Measurements from ENCODE around the gene BCL11B. TPM values are rescaled to one million over a fixed set of nuclear protein-coding genes. Genes with fewer than 3 reads are reported as not detected.

Gene BCL11B
- total RNA-seq, 1 donor from 2014 or later = 48.2 TPM

DNA sequence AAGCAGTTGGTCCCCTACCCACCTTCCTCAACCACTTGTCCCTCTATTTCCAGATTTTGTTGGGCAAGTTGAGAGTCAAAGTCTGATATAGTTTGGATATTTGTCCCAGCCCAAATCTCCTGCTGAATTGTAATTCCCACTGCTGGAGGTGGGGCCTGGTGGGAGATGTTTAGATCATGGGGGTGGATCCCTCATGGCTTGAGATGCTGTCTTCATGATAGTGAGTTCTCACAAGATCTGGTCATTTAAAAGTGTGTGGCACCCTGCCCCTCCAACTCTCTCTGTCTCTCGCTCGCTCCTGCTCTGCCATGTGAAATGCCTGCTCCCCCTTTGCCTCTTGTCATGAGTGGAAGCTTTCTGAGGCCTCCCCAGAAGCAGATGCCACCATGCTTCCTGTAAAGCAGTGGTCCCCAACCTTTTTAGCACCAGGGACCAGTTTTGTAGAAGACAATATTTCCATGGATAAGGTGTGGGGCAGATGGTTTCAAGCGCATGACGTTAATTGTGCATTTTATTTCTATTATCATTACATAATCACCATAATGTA, 37.3 kb upstream of the BCL11B start:
- no peak overlapping the region for H3K27ac Mint-ChIP-seq
- intact Hi-C loops (cut with micrococcal nuclease) = no loop called here
- peaks cover 1% of the 10 kb centered on the region for H3K9me3 Mint-ChIP-seq
- no peaks in the 10 kb centered on the region for H3K4me1 Mint-ChIP-seq
- H3K27me3 Mint-ChIP-seq = peaks cover 33% of the 10 kb centered on the region
- H3K4me3 Mint-ChIP-seq = no peak overlapping the region
- DNase-seq = peak; percentile 51
- H3K36me3 Mint-ChIP-seq (ENCODE audit: low read depth) = no peaks in the 10 kb centered on the region

DNA sequence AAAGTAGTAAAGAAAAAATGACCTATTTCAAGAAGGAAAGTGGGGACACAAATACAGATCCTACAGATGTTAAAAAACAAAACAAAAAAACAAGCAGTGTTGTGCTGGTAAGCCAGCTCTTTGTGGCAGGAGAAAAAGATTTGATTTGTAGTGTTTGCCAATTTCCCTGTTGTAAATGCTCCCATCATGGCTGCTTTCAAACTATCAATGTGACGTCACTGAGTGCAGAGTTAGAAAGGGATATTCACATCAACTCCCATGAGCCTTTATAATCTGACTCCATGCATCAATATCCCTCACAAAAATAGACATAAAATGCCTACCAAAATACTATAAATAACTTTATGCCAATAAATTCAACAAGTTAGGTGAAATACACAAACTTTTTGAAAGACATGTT, 32.2 kb upstream of the BCL11B start:
- intact Hi-C loops (cut with micrococcal nuclease) = no loop called here
- Mint-ChIP-seq H3K27me3 (peaks cover 40% of the 10 kb centered on the region), H3K36me3 (ENCODE audit: low read depth) (no peaks in the 10 kb centered on the region), H3K4me1 (no peaks in the 10 kb centered on the region), H3K27ac (no peak overlapping the region), H3K9me3 (peaks cover 9% of the 10 kb centered on the region), H3K4me3 (no peak overlapping the region)
- no peak for DNase-seq

DNA sequence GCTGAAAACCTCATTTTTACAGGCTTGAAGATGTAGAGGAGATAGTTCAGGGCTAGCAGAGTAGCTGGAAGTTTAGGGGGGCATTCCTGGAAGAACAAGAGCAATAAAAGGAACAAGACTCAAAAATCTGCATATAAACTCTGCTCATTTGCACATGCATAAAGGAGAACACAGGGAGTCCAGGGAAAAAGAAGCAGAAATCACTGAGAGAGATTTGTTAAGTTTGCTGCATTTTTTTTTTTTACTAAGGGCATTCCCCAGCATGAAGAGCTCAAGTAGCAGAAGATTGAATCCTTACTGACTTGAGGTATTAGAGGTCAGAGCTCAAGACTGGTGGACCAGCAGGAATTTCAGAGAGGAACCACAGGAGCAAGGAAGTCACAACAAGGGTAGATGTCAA, 28.2 kb upstream of the BCL11B start:
- Mint-ChIP-seq H3K36me3 (ENCODE audit: low read depth) (peaks cover 4% of the 10 kb centered on the region), H3K4me3 (no peak overlapping the region), H3K27me3 (peaks cover 32% of the 10 kb centered on the region), H3K9me3 (peaks cover 17% of the 10 kb centered on the region), H3K27ac (no peak overlapping the region), H3K4me1 (no peaks in the 10 kb centered on the region)
- intact Hi-C loops (cut with micrococcal nuclease) = no loop called here
- no peak for DNase-seq

DNA sequence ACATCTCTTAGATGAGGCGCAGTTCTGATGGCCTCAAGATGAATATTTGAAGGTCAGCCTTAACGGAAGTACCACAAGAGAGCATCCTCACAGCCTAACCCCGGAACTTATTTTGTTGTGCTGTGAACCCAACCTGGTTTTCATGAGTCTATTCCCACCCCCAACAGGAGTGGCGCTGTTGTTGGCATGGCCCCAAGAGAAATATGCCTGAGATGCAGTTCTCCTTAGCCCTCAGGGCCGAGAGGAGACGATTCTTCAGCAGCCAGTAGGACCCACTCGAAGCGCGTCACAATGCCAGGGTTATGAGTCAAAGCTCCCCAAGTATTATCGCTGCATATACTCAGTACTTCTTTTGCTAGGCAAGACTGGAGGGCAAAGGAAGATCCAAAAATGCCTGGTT, 24.5 kb upstream of the BCL11B start:
- Mint-ChIP-seq H3K9me3 (peaks cover 13% of the 10 kb centered on the region), H3K27me3 (peaks cover 20% of the 10 kb centered on the region), H3K36me3 (ENCODE audit: low read depth) (peaks cover 4% of the 10 kb centered on the region), H3K27ac (no peak overlapping the region), H3K4me3 (no peak overlapping the region), H3K4me1 (no peaks in the 10 kb centered on the region)
- intact Hi-C loops (cut with micrococcal nuclease) = no loop called here
- peak; percentile 42 for DNase-seq

DNA sequence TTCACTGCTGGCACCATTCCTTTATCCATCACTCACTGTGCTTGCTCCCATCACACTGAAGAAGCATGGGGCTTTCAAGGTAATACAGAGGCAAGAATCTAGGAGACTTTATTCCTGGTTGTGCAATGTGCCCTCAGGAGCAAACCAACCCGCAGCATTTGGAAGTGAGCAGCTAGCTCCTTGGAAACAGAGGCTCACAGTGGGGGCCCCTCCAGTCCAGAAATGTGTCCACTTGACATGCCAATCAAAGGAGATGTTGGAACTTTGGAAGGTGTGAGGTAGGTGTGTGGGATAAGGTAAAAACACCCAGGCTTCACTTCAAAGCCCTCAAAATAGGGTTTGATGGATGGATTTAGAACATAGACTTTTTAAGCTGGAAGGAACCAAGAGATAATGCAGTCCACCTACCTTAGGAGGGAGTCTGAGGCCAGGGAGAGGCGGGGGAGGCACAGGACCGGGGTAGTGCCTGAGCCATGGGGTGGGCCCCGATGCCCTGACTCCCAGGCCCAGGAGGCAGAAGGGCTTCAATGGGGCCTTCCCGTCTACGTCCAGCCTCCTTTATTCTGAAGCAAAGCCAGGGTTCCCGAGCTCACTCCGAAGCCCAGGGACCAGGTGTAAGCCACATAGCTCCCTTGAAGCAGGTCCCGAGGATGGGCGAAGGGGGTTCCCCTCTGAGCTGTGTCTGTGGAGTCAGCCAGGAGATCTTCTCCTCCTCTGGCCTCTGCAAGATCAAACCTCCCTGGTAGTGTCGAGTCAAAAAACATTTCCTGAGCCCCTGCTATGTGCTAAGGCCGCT, 17.6 kb upstream of the BCL11B start:
- H3K4me1 Mint-ChIP-seq = peaks cover 7% of the 10 kb centered on the region
- peak; percentile 51 for DNase-seq
- no peaks in the 10 kb centered on the region for H3K36me3 Mint-ChIP-seq (ENCODE audit: low read depth)
- intact Hi-C loops (cut with micrococcal nuclease) = no loop called here
- H3K4me3 Mint-ChIP-seq = no peak overlapping the region
- no peaks in the 10 kb centered on the region for H3K9me3 Mint-ChIP-seq
- H3K27ac Mint-ChIP-seq = no peak overlapping the region
- peaks cover 8% of the 10 kb centered on the region for H3K27me3 Mint-ChIP-seq

DNA sequence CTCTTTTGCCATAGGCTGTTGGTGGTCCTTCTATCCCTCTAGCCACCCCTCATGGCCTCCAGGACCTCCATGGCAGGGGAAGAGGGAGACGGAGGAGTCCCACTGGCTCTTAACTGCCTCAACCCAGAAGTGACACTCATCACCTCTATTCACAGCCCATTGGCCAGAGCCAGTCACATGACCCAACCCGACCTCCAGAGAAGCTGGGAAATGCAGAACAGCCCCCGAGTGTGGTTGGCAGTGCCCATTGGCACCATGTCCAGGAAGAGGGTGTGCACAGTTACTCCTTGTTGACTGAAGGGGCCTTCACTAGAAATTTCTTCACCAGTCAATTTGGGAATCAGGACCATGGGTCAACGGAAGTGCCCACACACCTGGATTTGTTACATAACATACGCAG, 17.0 kb upstream of the BCL11B start:
- intact Hi-C loops (cut with micrococcal nuclease) = no loop called here
- H3K4me3 Mint-ChIP-seq = no peak overlapping the region
- H3K36me3 Mint-ChIP-seq (ENCODE audit: low read depth) = no peaks in the 10 kb centered on the region
- peak; percentile 53 for DNase-seq
- H3K27ac Mint-ChIP-seq = no peak overlapping the region
- peaks cover 8% of the 10 kb centered on the region for H3K27me3 Mint-ChIP-seq
- peaks cover 7% of the 10 kb centered on the region for H3K4me1 Mint-ChIP-seq
- no peaks in the 10 kb centered on the region for H3K9me3 Mint-ChIP-seq

DNA sequence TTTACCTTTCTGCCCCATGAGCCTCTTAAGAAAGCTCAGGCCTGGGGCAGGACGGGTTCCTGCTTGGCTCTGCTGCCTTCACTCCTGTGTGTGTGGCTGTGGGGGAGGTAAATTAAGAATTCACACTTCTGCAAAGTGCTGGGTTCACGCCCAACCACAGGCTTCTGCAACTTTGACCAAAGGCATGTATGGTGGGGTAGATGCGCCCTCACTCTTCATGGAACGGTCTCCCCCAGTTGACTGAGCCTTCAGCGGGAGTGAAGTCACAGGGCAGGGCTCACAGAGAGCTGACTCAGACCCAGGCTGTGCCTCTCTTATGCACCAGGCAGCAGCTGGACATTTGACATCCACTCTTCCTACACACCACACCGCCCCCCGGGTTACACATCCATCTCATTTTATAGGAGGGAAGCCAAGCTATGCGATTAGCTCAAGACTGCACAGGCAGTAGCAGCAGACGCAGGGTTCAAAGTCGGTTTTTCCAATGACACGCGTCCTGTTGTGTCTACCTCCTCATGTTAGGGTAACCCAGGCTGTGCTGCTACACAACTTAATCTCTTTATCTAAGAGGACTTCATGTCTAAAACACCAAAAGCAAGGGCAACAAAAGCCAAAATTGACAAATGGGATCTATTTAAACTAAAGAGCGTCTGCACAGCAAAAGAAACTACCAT, 15.4 kb upstream of the BCL11B start:
- Mint-ChIP-seq H3K4me1 (peaks cover 7% of the 10 kb centered on the region), H3K36me3 (ENCODE audit: low read depth) (no peaks in the 10 kb centered on the region), H3K9me3 (no peaks in the 10 kb centered on the region), H3K4me3 (peak overlapping the region; percentile 22), H3K27me3 (peaks cover 8% of the 10 kb centered on the region), H3K27ac (no peak overlapping the region)
- DNase-seq = peak; percentile 55
- intact Hi-C loops (cut with micrococcal nuclease) = no loop called here

DNA sequence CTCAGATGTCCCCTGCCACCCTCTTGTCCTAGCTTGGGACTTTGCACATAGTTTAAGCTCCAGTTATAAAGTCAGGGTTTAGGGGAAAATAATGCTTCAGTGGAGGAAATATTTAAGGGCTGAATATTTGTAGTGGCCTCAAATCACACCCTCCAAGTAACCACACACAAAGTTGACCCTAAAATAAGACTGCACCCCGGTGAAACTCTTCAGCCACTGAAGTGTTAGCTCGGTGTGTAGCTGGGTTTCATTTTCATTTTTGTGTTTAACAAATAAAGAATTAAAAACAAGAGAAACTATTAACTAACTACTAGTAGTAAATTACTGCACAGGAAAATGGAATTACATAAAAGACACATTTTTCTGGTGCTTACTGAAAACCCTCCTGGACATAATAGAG, 14.8 kb upstream of the BCL11B start:
- no peaks in the 10 kb centered on the region for H3K36me3 Mint-ChIP-seq (ENCODE audit: low read depth)
- H3K27ac Mint-ChIP-seq = no peak overlapping the region
- peak; percentile 54 for DNase-seq
- H3K27me3 Mint-ChIP-seq = peaks cover 8% of the 10 kb centered on the region
- peaks cover 7% of the 10 kb centered on the region for H3K4me1 Mint-ChIP-seq
- H3K9me3 Mint-ChIP-seq = no peaks in the 10 kb centered on the region
- intact Hi-C loops (cut with micrococcal nuclease) = no loop called here
- peak overlapping the region; percentile 22 for H3K4me3 Mint-ChIP-seq

DNA sequence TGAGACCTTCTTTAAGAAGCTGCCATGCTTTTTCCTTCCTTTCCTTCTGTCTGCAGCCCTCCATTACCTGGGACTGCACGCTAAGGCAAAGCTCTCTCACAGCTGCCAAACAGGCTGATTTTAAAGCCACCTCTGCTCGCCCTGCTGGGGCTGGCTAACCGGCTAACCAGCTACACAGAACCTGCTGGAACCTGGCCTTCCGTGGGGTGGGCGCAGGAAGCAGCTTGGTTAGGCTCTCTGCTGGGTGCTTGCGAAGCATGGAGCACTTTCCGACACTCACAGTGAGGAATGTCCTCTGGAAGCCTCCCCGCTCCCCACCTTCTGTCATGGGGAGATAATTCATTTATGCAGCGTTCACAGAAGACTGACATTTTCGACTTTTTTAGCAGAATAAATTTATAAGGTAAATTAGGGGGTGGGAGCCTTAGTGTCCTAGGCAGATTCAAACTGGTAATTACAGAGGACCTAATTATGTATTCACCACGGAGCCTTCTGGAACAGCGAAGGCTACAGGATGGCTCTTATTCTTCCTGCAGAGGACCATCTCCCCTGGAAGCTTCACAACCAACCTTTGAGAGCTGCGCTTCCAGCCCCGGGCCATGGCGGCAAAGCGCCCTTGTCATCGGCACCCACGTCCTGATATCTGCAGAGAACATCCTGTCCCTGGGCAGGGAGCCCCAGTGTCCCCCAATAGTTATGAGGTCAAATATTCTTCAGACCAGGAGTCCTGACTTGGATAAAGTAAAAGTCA, 12.4 kb upstream of the BCL11B start:
- no peaks in the 10 kb centered on the region for H3K9me3 Mint-ChIP-seq
- intact Hi-C loops (cut with micrococcal nuclease) = no loop called here
- no peaks in the 10 kb centered on the region for H3K36me3 Mint-ChIP-seq (ENCODE audit: low read depth)
- H3K4me3 Mint-ChIP-seq = no peak overlapping the region
- peaks cover 8% of the 10 kb centered on the region for H3K27me3 Mint-ChIP-seq
- H3K27ac Mint-ChIP-seq = no peak overlapping the region
- H3K4me1 Mint-ChIP-seq = peaks cover 13% of the 10 kb centered on the region
- DNase-seq = peak; percentile 43

DNA sequence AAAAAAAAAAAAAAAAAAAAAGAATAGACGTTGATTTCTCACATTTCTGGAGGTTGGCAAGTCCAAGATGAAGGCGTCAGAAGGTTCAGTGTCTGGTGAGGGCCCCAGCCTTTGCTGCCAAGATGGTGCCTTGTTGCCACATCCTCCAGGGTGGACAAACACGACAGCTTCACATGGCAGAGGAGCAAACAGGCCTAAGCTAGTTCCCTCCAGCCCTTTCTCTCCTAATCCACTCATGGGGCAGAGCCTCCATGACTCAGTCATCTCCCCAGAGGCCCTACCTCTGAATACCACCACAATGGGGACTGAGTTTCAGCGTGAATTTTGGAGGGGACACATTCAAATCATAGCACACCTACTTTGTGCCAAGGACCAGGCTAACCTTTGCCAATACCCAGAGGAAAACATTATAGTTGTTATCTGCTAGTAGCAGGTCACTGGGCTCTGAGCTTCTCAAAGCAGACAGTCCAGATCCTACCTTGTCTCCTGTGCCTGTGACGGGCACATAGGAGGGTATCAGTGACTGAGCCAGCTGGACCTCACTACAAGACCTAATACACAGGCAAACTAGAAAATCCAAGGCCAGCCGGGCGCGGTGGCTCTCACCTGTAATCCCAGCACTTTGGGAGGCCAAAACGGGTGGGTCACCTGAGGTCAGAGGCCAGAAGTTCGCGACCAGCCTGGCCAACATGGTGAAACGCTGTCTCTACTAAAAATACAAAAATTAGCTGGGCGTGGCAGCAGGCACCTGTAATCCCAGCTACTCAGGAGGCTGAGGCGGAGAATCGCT, 10.5 kb upstream of the BCL11B start:
- Mint-ChIP-seq H3K9me3 (no peaks in the 10 kb centered on the region), H3K27me3 (peaks cover 18% of the 10 kb centered on the region), H3K27ac (no peak overlapping the region), H3K4me3 (no peak overlapping the region), H3K4me1 (peaks cover 16% of the 10 kb centered on the region), H3K36me3 (ENCODE audit: low read depth) (no peaks in the 10 kb centered on the region)
- peak; percentile 43 for DNase-seq
- intact Hi-C loops (cut with micrococcal nuclease) = no loop called here

DNA sequence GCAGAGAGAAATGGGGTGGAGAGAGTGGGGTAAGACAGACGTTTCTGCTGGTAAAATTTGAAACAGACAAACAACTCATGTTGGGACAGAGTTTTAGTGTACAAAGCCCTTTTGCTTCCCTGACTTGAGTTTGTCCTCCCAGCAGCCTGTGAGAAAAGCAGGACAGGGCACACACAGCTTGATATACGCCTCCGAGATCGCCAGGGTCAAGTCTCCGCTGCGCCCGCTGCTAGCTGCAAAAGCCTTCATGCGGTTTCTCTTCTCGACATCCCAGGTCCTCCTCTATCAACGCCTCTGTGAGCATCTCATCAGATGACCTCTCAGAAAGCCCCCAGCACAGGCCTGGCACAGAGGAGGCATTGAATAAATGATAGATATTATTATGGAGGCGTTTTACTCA, 9.4 kb upstream of the BCL11B start:
- no peaks in the 10 kb centered on the region for H3K9me3 Mint-ChIP-seq
- H3K27me3 Mint-ChIP-seq = peaks cover 23% of the 10 kb centered on the region
- intact Hi-C loops (cut with micrococcal nuclease) = no loop called here
- H3K36me3 Mint-ChIP-seq (ENCODE audit: low read depth) = no peaks in the 10 kb centered on the region
- peaks cover 18% of the 10 kb centered on the region for H3K4me1 Mint-ChIP-seq
- DNase-seq = peak; percentile 39
- H3K4me3 Mint-ChIP-seq = no peak overlapping the region
- no peak overlapping the region for H3K27ac Mint-ChIP-seq

DNA sequence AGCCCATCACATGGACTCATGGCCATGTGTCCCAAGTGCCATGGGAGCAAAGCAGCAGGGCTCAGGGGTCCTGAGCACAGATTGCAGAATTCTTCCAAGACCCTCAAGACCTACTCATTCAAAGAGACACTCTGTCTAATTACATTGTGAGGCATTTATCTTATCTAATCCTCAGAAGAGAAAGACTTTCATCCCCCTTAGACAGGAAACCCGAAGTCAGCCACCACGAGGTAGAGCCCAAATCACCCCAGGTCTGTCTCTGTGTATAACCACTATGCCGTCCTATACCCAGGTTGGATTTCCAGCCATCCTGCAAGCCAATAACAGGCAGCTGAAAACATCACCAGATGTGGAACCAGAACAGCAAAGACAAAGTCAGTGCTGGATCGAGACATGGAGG, 8.9 kb upstream of the BCL11B start:
- DNase-seq = peak; percentile 59
- intact Hi-C loops (cut with micrococcal nuclease) = no loop called here
- Mint-ChIP-seq H3K27me3 (peaks cover 26% of the 10 kb centered on the region), H3K36me3 (ENCODE audit: low read depth) (no peaks in the 10 kb centered on the region), H3K27ac (no peak overlapping the region), H3K9me3 (no peaks in the 10 kb centered on the region), H3K4me3 (no peak overlapping the region), H3K4me1 (peaks cover 21% of the 10 kb centered on the region)

DNA sequence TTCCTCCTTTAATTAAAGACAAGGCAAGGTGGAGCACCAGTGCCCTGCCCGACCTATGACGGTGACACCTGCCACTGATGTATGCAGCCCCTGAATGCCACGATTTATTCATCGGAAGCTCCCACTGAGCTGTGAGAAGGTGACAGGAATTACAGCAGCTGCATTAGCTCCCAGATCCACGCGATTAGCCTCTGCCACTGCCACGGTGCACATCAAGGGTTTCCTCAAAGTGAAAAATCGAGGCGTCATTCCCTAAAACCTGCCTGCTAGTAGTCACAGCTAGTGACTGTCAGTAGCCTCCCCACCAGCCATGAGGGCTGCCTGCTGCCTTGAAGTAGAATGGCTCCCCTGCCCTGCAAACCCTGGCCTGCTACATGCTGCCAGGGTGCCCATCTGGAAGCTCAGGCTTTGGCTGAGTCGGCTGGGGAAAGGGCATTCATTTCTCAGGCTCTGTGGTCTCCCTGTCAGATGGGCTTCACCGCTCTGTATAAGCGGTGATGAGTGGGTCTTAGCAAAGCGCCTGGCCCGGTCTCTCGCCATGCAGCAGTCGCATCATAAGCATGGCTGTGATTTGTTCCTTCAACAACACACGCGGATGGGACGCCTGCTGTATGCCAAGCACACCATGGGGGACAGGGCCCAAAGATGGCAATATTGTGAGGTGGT, 8.2 kb upstream of the BCL11B start:
- Mint-ChIP-seq H3K27ac (no peak overlapping the region), H3K9me3 (no peaks in the 10 kb centered on the region), H3K27me3 (peaks cover 24% of the 10 kb centered on the region), H3K36me3 (ENCODE audit: low read depth) (no peaks in the 10 kb centered on the region), H3K4me3 (no peak overlapping the region), H3K4me1 (peaks cover 23% of the 10 kb centered on the region)
- peak; percentile 51 for DNase-seq
- intact Hi-C loops (cut with micrococcal nuclease) = no loop called here

Measured in activated CD4-positive, alpha-beta T cell treated with anti-CD3 and anti-CD28 coated beads, Interleukin-2, amount 10 ng/mL, durations not matched to agents 24 days and 14 days (primary cell).